HG03060 (cell line): ENCODE results near the gene SPINT3.
"Not testable (repeated sequence)": the region's sequence is repeated elsewhere in the genome, so short reads cannot be mapped to it uniquely, and the experiment has no call there.

Experiments
- ATAC-seq: cut with Tn5 transposase; IDR thresholded peaks from one replicate; pipeline ENCODE4 v1.9.1; 2021; ENCODE audit warnings: low read depth, moderate number of reproducible peaks; ENCODE audit not compliant: unreplicated experiment

The SPINT3 gene

DNA sequence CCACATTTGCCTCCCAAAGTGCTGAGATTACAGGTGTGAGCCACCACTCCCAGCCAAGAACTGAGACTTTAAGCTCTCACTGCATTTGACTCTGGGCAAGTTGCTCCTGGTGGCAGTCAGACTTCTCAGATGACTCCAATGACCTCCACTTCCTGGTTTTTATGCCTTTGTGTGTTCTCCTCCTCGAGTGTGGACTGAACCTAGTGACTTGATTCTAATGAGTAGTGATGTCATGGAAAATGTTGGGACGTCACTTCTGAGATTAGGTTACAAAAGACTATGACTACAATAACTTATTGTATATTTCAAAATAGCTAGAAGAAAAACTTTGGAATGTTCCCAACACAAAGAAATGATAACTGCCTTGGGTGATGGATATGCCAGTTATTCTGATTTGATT lies 12.0 kb downstream of the SPINT3 start:
- no peak for ATAC-seq

DNA sequence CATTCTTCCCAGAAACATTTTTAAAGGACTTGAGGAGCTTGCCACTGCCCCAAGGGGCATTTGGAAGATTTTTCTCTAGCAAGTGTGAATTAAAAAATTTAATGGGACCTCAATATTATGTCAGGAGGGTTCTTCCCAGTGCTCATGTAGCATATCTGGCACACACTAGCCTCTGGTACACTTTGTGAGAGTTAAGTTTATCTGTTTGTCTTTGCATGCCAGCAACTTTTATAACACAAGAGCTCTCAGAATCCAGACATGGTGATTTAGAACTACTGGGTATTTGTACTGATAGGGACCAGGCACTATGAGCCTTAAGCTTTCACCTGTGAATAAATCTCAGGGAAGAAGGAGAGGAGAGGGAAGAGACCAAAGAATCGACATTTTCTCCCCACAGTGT lies 12.9 kb downstream of the SPINT3 start:
- no peak for ATAC-seq

DNA sequence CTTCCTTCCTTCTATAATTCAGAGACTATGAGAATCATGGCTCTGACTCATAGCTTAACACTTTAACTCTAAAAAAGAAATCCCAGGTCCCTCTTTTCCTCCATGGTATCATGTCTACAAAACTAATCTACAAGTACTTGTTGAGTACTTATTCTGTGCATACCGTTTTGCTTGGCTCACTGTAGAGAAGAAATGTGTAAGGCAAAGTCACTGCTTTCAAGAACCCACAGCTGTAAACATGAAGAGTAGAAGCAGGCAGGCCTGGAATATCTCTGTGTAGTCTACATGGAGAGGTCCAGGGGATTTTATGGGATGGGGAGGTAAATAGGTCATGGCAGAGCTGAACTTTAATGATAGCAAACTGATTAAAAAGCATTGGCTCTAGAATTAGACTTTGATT lies 13.8 kb downstream of the SPINT3 start:
- no peak for ATAC-seq

DNA sequence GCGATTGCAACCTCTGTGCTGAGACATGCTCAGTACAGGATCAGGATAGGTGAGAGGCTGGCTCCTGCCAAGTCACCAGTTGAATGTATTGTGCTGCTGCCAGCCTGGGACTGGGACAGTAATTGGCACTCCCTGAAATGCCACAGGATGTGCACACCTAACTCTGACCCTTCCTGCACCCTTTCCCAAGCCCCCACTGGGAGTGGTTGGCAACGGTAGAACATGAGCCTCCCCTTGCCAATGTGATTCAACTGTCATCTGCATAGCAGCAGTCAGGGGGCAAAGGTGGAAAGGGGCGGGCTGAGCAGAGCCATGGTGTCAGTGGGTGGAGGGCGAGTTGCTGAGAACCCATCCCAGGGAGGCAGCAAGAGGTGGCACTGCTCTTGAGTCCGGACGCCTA lies 15.4 kb downstream of the SPINT3 start:
- ATAC-seq: no peak

DNA sequence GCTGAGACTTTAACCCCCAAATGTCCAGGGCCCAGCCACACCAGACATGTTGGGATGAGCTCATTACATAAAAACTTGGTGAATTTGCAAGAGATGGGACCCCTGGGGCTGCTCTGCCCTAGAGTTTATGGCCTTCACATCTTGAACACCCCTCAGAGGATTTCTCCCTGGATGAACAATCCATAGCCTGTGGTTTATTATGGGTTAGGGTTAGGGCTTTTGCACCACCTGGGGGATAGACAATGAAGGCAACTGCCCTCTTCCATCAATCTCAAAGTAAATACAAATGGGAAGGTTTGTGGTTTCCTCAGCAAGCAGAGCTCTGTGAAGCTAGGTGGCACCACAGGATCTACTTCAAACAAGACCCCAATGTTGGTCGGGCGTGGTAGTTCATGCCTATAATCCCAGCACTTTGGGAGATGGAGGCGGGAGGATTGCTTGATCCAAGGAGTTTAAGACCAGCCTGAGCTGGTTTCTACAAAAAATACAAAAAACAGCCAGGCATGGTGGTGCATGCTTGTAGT lies 17.4 kb downstream of the SPINT3 start:
- no peak for ATAC-seq

GRCh38 chr20:45496166-45496565 lies 19.3 kb downstream of the SPINT3 start:
- ATAC-seq: no peak

- no peak for ATAC-seq
These were observed 19.9 kb downstream of the SPINT3 start for GRCh38 chr20:45495501-45495941.

DNA sequence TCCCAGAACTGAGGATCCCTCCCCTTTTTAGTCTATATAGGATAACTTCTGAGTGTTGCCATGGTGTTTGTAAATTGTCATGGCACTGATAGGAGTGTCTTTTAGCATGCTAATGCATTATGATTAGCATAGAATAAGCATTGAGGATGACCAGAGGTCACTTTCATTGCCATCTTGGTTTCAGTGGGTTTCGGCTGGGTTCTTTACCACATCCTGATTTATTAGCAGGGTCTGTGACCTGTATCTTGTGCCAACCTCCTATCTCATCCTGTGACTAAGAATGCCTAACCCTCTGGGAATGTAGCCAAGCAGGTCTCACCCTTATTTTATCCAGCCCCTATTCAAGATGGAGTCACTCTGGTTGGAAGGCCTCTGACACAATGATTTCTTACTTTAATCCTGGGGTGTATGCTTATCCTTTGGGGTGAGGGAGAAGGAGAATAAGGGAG lies 26.3 kb downstream of the SPINT3 start:
- ATAC-seq: no peak

DNA sequence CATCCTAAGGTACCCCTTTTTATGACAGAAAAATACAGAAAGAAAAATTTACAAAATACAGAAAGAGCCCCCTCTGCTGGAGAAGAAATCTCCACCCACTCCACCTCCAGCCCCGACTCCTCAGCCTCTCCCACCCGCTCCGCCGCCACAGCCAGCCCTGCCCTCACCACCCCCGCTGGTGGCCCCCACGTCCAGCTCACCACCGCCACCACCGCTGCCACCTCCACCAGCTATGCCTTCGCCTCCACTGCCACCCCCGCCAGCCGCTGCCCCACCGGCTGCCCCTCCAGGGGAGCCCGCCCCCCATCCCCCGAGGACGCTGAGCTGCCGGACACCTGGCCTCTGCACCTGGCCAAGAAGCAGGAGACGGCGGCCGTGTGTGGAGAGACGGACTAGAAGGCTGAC lies 28.2 kb downstream of the SPINT3 start:
- no peak for ATAC-seq

DNA sequence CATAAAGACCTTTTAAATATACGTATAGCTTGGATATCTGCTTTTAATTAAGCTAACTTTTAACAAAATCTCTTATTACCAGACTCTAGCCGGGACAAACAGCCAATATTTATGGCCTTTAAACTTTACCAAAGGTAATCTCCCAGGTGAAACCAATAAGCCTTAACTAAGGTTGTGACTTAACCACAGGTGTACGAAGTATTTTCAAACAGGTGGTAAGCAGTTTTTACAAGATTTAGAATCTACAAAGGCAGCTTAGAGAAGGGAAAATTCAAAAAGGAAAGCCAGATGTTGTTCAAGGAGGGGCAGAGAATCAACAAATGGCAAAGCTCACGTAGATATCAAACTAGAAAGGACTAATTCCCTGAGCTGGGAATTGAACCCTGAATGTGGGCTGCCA lies 30.0 kb downstream of the SPINT3 start:
- ATAC-seq: no peak

- no peak for ATAC-seq
These were observed 30.7 kb downstream of the SPINT3 start for GRCh38 chr20:45484676-45485075.

DNA sequence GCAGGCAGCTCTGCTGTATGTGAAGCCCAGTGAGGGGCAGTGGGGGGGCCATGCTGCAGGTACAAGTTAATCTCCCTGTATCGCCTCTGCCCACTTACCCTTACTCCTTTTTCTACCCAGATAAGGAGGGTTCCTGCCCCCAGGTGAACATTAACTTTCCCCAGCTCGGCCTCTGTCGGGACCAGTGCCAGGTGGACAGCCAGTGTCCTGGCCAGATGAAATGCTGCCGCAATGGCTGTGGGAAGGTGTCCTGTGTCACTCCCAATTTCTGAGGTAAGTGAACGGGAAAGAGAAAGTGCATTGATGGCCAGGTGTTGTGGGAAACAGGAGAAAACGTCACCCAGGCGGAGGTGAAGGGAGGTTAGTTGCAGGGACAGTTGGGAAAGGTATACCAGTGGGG lies 35.6 kb downstream of the SPINT3 start:
- ATAC-seq: no peak

- ATAC-seq: not testable (repeated sequence)
These were observed 37.8 kb downstream of the SPINT3 start for GRCh38 chr20:45477530-45478148.

DNA sequence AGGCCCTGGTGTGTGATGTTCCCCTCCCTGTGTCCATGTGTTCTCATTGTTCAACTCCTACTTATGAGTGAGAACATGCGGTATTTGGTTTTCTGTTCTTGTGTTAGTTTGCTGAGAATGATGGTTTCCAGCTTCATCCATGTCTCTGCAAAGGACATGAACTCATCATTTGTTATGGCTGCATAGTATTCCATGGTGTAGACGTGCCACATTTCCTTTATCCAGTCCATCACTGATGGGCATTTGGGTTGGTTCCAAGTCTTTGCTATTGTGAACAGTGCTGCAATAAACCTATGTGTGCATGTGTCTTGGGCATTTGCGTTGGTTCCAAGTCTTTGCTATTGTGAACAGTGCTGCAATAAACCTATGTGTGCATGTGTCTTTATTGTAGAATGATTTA lies 43.1 kb downstream of the SPINT3 start:
- ATAC-seq: not testable (repeated sequence)

- ATAC-seq: no peak
These were observed 44.5 kb downstream of the SPINT3 start for GRCh38 chr20:45470937-45471336.

DNA sequence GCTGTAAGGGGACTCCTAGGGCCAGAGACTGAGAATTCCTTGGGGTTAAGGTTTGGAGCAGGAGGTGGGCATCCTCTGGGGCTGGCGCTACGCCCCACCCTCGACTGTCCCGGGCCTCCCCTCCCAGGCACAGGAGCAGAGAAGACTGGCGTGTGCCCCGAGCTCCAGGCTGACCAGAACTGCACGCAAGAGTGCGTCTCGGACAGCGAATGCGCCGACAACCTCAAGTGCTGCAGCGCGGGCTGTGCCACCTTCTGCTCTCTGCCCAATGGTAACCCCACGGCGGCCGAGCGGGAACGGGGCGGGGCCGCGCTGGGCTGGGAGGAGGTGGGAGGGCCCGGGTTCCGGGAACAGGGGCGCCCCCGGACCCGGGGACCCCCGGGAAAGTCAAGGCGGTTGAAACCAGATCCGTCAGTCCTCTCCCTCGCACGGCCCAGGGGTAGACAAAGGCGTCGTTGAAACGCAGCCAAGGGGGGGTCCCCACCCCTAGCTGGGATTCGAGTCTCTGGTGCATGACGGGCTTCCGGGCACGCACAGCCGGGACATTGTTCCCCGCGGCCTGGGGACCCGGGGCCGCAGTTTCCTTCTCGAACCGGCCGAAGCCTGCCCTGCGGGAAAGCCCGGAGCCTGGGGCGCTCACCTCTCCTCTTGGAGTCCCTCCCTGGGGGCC lies 45.0 kb downstream of the SPINT3 start:
- ATAC-seq: no peak

DNA sequence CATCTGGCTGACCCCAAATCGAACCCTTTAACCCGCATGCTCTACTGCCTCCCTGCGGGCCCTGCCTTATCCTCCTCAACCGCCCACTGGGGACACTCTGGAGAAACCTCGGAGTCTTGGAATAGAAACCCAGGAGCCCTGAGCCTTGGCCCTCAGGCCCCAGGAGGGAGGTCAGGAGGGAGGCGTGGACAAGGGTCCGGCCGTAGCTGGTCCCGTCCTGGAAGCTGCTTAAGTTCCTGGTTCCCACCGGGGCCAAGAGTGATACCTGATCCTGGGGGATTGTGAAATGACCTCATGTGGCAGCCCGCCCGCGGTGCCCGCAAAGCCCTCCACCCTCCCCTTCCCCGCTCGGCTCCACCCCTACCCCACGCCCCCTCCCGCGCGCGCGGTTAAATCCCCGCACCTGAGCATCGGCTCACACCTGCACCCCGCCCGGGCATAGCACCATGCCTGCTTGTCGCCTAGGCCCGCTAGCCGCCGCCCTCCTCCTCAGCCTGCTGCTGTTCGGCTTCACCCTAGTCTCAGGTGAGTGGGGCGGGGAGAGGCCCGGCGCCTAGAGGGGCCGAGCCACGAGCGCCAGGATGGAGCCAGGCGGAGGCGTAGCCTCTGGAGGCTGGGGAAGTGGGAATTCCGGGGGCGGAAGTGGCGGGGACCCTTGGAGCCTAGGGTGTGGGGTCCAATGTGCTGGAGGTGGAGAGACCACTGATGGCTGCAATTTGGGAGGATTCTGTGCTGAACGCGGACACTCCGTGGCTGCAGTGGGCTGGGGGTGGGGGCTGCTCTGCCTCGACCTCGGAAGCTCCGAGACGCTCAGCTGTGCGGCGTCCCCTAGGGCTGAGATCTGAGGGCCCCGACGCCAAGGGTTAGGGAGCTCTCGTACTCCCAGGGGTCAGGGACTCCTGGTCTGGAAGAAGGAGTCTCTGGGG lies 45.8 kb downstream of the SPINT3 start, which contains the start of gene WFDC2:
WFDC2 (plus strand) TSS at position 418 of the 926 bp plus-strand sequence; CDS start at position 447, 29 bp downstream.
- ATAC-seq: no peak

- ATAC-seq: no peak
These were observed 47.6 kb downstream of the SPINT3 start for GRCh38 chr20:45467861-45468260.

DNA sequence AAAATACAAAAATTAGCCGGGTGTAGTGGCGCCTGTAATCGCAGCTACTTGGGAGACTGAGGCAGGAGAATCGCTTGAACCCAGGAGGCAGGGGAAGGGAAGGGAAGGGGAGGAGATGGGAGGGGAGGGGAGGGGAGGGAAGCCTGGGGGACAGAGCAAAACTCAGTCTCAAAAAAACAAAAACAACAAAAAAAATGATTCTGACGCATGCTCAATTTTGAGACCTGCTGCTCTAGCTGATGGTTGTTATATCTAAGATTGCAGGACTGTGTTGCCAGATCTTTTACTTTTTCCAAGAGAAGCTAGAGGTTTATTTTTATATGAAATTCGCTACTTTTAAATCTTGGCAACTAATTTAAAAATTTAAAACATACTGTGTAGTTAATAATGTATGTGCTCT lies 48.2 kb downstream of the SPINT3 start:
- ATAC-seq: no peak

DNA sequence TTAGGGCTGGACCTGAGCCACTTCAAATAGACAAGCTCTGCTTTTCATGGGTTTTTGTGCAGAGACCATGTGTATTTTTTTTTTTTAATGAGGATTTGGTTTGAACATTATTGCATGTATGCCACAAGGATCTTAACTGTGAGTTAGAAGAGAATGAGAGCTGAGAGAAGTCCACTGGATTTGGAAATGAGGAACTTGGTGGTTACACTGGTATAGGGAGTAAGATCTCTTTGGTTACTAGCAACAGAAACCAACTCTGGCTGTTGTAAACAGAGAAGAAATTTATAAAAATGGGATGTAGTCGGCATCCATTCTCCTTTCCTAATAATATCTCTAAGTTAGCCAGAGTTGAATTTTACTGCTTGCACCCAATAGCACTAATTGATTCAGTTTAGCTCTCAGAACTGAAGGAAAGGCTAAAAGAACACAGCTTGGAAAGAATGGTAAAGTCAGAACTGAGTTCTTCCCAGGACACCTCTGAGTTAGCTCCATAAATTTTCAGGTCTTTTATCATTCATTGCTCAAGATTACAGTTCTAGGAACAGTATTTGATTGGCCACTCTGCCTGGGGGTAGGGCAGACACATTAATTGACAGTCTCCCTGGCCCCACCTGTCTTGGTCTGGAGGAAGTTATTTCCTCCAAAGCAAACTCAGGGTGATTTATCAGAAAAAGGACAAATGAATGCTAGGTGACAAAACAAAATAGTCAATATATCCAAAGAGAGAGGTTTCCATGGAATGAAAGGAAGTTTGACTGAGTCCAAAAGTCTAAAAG lies 49.7 kb downstream of the SPINT3 start:
- ATAC-seq: no peak
